Thoracic aorta (tissue), 2 donors: Measurements from ENCODE around the gene EIF1. TPM values are rescaled to one million over a fixed set of nuclear protein-coding genes. Genes with fewer than 3 reads are reported as not detected.
"Not testable (repeated sequence)": the region's sequence is repeated elsewhere in the genome, so short reads cannot be mapped to it uniquely, and the experiment has no call there.

Experiments
- ATAC-seq: fragments of 150-250 bp; one replicate; pipeline ENCODE4 v1.8.0; 2017; ENCODE audit warnings: low read depth; ENCODE audit not compliant: insufficient number of reproducible peaks, low FRiP score
- DNase-seq: peaks from one replicate; pipeline ENCODE4 v3.0.0-alpha.2; 2020; ENCODE audit warnings: low spot score
- H3K27ac ChIP-seq, 2 donors: fragments of 200-600 bp; sonication (generic); 1 replicate in 1 of 2; 2 replicates in 1 of 2; pipeline ENCODE4 v1.5.1; 2016; ENCODE audit warnings: mild to moderate bottlenecking in 2 of 2, moderate library complexity in 2 of 2
- H3K27me3 ChIP-seq: fragments of 200-600 bp; sonication (generic); replicated peaks from 2 replicates; pipeline ENCODE4 v1.6.0; 2016; ENCODE audit warnings: mild to moderate bottlenecking; ENCODE audit not compliant: insufficient read depth
- H3K36me3 ChIP-seq: fragments of 200-600 bp; sonication (generic); one replicate; pipeline ENCODE4 v1.5.1; 2016
- H3K4me1 ChIP-seq, 2 donors: fragments of 200-600 bp; sonication (generic); 1 replicate in 1 of 2; 2 replicates in 1 of 2; pipeline versions ENCODE4 v1.5.1 to v1.6.0; 2016; ENCODE audit warnings: low read depth in 2 of 2, mild to moderate bottlenecking in 1 of 2; ENCODE audit not compliant: control insufficient read depth in 1 of 2
- H3K4me3 ChIP-seq: fragments of 200-600 bp; sonication (generic); 2 replicates; pipeline ENCODE4 v1.5.1; 2016; ENCODE audit warnings: mild to moderate bottlenecking
- H3K9me3 ChIP-seq: fragments of 200-600 bp; sonication (generic); 2 replicates; pipeline ENCODE4 v1.5.1; 2016
- CTCF ChIP-seq: fragments of 200-600 bp; sonication (generic); IDR thresholded peaks from one replicate; pipeline ENCODE4 v1.5.1; 2019; ENCODE audit warnings: antibody characterized with exemption
- total RNA-seq, 2 donors: library from RNA; depleted of rRNA; stranded (reverse); fragments of >200 nt; gene quantifications; one replicate each; pipeline versions ENCODE4 v1.1.0 to v1.2.3, GENCODE V29; 2016

The EIF1 gene
- total RNA-seq, 2 donors from 2014 or later = 167 to 318 TPM

GRCh38 chr17:41692722-41693521 is 4.2 kb downstream of the EIF1 start:
- no peaks in the 10 kb centered on the region for H3K27me3 ChIP-seq
- H3K36me3 ChIP-seq = peaks cover 56% of the 10 kb centered on the region
- ATAC-seq (no peak), DNase-seq (no peak)
- peaks cover 12 to 25% of the 10 kb centered on the region in 2 donors for H3K4me1 ChIP-seq
- H3K27ac ChIP-seq = no peak overlapping the region
- no peaks in the 10 kb centered on the region for H3K9me3 ChIP-seq
- TF ChIP-seq CTCF = no peak
- no peak overlapping the region for H3K4me3 ChIP-seq

GRCh38 chr17:41695134-41695661 is 6.5 kb downstream of the EIF1 start:
- ATAC-seq = no peak
- Histone ChIP-seq H3K4me1 (peaks cover 8 to 21% of the 10 kb centered on the region in 2 donors), H3K36me3 (peaks cover 51% of the 10 kb centered on the region), H3K9me3 (no peaks in the 10 kb centered on the region), H3K27ac (no peak overlapping the region), H3K4me3 (no peak overlapping the region), H3K27me3 (no peaks in the 10 kb centered on the region)
- no peak for DNase-seq
- no peak for TF ChIP-seq CTCF

GRCh38 chr17:41695954-41696757 is 7.5 kb downstream of the EIF1 start:
- no peak for ATAC-seq

GRCh38 chr17:41697122-41697962 is 8.7 kb downstream of the EIF1 start:
- Histone ChIP-seq H3K36me3 (peaks cover 30% of the 10 kb centered on the region), H3K27ac (no peak overlapping the region), H3K9me3 (no peaks in the 10 kb centered on the region), H3K4me1 (no peaks in the 10 kb centered on the region), H3K4me3 (no peak overlapping the region), H3K27me3 (no peaks in the 10 kb centered on the region)
- DNase-seq (no peak), ATAC-seq (no peak)
- no peak for TF ChIP-seq CTCF

More at GRCh38 chr17:41695954-41696757, 7.5 kb downstream of the EIF1 start:
- H3K36me3 ChIP-seq = peaks cover 42% of the 10 kb centered on the region
- no peak for DNase-seq
- peak; percentile 81 for TF ChIP-seq CTCF
- peaks cover 0 to 11% of the 10 kb centered on the region in 2 donors for H3K4me1 ChIP-seq
- no peak overlapping the region for H3K4me3 ChIP-seq
- no peaks in the 10 kb centered on the region for H3K9me3 ChIP-seq
- no peak overlapping the region for H3K27ac ChIP-seq
- no peaks in the 10 kb centered on the region for H3K27me3 ChIP-seq

GRCh38 chr17:41700843-41701242 is 12.2 kb downstream of the EIF1 start:
- not testable (repeated sequence) for H3K27me3 ChIP-seq, H3K4me1 ChIP-seq, DNase-seq, H3K9me3 ChIP-seq, ATAC-seq, H3K4me3 ChIP-seq, H3K36me3 ChIP-seq, H3K27ac ChIP-seq
